NCI-H187 (cell line): Measurements from ENCODE around the gene ITGA11.

Source experiments
- DNase-seq, 2 experiments: peaks; one replicate each; lab custom pipeline; 2025; lab: John Stamatoyannopoulos, UW

ITGA11 gene

DNA sequence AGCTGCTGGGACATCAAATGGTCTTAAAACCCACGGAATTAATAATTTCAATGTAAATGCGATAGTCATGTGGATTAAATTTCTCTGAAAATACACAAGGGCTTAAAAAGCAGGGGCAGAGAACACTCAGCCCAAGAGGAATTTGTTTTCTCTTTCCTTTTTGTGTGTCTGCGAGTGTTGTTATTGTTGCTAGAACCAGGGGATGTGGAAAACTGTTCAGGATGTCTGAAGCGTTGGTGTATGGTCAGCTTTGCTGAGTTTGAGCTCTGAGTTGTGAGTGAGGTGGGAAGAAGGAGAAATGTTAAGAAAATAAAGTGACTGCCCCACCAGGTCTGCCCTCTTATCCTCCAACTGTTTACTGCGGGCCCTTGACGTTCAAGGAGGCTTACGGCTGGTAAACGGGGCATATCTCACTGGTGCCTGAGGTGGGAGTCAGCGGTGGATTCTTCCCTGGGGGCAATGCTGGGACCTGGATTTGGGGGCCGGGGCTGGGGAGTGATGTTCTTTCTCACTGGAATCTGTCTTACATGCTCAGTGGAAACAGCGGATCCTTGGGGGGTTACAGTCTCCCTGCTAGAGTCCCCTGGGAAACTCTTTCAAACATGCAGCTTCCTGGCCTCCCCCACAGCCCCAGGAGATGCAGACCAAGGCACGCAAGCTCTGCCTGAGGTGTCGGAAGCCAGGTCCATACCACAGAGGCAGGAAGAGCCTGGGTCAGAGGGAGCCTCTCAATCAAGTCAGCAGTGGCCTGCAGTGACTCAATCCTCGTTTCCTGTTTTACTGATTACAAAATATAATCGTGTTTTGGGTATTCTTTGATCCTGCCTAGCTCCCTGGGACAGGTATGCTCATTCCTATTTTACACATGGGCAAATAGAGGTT is 41.8 kb downstream of the ITGA11 start:
- DNase-seq, result no peak

DNA sequence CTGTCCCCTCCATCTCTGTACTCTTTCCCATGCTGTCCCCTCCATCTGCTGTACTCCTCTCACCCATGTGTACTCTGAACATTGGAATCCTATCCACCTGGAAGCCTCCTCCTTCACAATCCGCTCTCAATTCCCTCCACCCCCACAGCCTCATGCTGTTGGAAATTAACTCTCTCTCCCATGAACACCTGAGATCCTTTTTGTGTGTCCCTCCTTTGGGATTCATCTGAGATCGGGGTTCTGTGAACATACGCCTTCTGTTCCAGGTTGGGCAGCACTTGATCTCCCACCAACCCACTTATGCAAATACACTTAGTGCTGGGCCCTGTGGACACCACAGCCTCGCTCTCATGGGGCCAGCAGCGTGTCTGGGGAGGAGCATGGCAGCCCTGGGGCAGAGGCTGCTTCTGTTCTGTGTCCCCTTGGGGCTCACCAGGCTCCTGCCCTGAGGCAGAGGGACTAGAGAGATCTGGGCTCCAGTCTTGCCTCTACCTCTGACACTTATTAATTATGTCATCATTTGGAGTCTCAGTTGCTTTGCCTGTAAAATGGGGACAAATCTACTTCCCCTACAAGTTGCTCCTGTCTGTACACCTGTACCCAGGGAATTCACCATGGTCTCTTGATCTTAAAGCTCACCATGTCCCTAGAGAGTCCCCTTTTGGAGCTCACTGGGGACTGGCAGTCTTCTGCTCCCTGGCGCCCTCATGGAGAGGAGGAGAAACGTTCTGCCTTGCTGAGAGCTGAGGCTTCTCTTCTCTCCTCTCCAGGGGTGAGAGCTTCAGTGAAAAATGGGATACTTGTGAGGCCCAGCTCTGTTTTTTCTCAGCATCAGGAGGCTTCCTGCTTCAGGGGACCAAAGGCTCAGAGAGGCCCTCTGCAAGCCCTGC is 42.7 kb downstream of the ITGA11 start:
- DNase-seq, result no peak

DNA sequence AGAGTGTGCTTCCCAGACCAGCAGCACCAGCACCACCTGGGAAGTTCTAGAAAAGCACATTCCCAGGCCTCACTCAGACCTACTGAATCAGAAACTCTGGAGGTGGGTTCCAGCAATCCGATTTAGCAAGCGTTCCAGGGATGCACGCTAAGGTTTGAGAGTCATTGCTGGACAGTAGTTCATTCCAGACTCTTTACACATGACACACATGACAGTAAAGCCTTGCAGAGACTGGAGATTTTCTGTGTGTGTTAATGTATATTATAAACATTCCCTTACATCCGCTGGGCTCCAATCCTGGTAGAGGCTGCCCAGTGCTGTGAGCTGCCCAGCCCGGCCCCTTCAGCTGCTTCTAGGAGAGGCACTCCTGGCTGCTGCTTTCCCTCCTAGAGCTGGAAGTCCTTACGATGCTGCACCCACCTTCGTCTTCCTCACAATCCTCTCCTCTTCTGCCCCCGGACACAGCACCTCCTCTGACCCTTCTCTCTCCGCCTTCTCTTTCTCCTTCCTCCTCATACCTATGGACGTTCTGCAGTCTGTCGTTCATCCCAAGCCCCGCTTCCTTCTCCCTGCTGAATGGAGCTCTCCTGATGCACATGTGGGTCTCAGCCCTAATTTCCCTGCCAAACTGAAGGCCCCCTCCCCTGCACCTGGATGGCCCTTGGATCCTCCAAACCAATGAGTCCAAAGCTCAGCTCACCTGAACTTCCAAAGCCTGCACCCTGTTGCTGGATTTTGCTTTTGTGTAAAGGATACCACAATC is 44.4 kb downstream of the ITGA11 start:
- no peak for DNase-seq

DNA sequence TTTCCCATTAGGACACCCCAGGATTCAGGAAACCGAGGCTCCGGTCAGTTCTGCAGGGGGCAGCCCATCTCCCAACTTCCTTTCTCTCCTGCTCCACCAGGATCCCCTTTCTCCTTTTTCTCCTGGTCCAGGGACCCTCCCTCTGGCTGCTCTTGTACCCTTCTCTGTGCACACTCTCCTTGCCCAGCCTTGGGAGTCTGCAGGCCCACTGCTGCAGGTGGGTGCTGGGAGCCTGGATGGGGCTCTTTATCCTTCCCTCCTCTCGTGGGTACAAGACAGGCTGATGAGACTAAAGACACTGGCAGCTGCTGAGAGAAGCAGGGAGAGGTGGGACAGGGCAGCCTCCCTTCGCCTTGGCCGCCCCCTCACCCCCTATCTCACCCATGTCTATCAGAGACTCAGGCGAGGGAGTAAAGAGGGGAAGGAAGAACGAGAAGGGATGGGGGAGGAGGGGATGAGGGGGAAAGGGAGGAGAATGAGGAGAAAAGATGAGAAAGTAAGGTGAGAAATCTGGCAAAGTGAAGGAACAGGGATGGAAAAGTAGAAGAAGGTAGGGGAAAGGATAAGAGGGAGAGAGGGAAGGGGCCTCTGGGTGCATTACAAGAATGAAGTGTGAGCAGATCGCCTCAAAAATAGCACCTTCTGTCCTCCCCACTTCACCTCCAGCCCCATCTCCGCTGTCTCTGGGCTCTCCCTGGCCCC is 45.2 kb downstream of the ITGA11 start:
- DNase-seq, result no peak

DNA sequence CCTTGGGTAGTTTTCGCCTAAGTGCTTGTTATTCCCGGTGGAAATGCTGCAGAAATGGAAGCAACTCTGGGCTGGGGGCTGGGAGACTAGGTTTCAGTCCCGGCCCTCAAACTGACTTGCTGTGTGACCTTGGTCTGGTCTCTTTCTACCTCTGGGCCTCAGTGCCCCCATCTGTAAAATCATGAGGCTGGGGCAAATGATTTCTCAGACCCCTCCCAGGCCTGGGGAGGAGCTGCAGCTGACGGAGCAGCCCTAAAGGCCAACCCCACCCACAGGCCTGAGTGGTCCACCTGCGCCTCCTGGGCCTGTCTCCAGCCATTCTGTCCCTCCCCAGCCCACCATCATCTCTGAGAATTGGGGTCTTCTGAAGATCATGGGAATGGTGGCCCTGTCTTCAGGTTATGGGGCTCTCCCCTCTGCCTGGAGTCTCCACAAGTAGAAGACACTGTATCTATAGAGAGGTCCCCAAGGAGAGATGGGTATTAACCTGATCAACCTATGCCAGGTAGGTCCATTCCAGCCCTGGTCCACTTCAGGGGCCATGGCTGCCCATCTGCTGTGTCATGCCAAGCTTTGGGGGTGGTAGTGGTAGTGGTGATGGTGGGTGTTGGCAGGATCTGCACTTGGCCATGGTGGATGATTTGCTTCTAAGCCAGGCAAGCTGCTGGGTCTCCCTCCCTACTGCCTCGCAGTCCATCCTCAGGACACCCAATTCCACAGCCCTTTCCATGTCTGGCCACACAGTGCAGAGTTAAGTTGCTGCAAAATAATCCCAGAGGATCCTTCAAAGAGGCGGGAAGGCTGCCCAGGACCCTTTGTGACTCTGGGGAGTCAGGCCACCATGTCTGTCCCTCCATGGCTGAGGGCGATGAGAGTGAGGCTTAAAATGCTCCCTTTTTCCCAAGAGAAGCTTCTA is 46.0 kb downstream of the ITGA11 start:
- no peak for DNase-seq

DNA sequence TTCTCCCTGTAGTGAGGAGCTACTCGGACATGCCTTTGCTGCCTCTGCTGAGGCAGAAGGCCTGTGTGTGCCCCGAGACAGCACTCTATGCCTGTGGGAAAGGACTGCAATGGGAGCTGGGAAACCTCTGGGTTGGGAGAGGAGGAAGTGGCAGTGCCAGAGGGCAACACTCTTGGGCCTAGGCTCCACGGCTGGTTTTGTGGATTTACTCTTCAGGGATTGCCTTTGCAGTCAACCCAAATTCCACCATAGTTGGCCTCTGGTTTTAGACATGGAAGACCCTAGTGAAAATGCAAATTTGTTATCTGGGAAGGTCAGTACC is 46.8 kb downstream of the ITGA11 start:
- DNase-seq, result no peak

DNA sequence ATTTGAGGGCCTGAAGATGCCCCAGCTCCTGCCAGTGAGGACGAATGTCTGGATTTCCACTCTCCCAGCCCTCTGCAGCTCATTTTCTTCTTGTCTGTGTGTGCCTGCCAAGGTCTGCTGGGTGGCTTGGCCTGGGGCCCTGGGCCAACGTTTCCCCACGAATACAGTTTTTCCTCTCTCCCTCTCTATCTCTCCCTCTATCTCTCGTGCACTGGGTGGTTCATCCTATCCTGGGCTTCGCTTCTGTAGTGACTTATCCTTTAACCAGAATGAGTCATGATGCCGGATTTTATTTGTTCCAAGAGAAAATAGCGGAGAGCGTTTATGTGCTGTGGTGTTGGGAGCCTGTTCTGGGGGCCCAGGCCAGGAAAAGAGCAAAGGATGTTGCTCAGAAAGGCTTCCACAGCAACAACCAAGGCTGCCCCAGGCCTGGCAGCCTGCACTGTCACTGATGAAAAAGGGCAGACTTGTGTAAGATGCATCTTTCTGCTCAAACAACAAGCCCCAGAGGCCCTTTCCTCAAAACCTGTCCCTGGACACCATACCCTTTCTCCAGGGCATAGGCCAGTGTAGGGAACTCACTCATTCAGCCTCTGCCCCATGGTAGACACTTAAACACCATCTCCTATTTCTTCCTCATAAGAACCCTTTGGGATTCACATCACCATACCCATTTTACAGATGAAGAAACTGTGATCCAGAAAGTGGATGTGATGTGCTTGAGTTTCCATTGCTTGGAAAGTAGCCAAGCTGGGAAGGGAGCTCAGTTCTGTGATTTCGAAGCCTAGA is 47.3 kb downstream of the ITGA11 start:
- DNase-seq, result no peak

DNA sequence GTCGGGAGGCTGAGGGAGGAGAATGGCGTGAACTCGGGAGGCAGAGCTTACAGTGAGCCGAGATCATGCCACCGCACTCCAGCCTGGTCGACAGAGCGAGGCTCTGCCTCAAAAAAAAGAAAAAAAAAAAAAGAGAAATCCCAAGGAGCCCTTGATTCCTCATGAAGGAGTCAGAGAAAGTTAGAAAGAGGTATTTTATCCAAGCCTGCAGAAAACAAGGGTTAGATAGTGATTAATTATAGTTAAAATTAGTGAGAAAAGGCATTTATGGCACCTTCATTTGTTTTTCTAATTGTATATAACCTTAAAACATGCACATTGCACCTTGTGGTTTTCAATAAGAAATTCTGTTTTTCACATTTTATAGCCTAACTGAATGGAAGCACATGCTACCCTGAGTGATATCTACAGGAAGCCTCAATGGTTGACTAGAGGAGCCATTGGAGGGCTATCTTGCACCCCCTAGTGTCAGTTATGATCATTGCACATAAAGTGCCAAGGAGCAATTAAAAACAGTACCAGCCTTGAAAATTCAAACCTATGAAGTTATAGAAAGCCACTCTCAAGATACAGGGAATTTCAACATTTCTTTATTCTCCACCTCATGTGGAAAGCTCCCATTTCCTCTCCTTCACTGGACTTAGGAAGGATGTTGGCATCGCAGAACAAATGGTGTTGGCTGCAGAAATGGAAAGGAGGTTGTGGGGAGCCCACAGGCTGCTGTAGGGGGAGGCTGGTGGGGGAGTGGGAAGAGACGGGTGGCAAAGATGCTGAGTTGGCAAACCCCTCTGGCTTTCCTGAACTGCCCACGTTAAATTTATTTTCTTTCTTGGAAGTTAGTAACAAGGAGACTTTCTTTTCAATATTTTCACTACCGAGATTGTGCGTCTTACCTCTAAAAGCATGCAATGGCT is 48.5 kb downstream of the ITGA11 start:
- DNase-seq, result no peak

DNA sequence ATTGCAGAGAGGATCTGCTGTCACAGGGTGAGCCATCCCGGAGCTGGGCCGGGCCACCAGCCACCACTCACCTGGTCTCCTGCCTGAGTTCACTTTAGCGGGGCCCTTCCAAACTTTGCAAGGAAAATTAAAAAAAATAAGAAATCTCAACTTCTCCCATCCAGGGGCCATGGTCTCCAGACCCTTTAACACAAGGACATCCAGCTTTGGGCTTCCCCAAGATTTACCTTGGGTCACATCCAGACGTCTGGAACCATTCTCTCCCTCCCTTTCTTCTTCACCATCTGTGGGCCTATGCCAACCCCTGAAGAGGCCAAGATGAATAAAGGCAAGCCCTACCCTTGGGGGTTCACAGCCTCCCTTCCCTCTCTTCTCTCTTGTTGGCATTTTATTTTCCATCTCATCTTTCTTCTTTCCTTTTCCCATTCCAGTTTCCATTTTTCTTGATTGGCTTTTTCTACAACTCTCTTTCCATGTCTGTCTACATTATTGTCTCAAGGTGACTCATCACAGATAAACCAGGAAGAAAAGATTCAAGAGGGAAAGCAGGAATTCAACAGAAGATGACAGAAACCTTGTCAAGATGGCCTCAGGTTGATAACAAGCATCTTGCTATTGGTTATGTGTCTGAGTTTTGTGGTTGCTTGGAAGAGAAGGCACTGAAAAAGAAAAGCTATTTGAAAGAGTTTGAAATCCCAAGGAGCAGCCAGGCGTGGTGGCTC is 49.5 kb downstream of the ITGA11 start:
- DNase-seq, result no peak

DNA sequence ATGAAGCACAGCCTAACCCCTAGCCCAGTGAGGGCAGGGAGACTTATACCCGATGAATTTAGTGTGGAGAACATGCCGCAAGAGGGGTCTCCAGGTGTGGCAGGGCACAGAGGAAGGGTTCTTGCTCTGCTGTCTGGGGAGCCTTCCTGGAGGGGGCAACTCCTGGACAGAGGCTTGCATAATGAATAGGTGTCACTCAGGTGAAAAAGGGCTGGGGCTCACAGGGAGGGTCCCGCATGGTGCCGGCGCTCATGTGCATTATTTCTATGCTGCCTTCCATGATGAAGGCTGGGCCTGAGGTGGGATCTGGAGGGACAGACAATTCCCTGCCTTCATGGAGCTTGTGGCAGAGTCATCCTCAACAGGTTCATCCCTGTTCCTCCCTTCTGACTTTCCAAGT is 51.5 kb downstream of the ITGA11 start:
- no peak for DNase-seq

DNA sequence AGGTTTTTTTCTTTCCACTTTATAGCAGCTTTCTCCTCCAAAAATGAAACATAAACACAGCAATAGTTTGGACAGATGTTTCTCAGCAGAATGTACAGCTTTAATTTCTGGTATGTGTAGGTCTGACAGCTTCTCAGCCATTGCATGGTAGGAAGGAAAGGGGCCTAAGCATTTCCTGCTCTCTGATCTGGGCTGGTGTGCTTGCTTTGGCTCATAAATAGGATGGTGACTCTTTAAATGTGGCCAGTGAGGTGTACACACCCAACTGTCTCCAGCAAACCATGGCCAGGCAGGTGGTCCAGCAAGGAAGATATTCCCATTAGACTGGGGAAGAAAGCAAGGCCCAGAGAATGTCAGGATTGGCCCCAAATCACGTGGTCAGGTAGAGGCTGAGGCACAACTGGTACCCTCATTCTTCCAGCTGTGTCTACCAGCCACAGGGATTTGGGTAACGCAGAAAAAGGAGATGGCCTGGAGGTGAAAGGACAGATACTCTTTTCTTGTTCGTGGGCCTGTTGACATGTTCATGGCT is 52.1 kb downstream of the ITGA11 start:
- DNase-seq, result no peak

DNA sequence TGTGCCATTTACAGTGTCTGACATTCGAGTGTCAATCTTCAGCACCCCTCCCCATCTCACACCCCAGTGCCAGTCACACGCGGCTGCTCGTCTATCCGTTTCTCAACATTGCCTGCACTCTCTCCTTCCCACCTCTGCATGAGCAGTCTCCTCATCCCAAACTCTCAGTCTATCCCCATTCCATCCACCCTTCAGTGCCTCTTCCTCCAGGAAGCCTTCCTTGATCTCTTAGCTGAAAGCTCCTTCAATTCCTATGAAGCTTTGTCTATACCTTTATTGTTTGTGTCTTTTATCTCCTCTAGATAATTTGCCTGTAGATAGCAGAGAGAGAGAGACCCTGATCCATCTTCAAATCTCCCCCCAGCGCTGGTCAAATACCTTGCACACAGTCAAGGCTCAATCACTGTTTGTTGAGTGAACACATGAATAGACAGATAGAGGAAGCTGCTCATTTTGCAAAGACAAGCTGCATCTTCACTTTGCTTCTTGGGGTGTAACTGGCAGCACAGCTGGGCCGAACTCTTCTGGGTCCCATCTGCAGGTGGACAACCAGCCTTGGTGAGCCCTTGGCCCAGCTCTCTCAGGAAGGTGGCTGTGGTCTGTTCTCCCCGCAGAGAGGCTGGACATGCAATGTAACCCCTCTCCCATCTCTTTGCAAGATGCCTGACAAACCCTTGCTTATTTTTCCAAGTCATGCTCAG is 52.8 kb downstream of the ITGA11 start:
- DNase-seq, result no peak

DNA sequence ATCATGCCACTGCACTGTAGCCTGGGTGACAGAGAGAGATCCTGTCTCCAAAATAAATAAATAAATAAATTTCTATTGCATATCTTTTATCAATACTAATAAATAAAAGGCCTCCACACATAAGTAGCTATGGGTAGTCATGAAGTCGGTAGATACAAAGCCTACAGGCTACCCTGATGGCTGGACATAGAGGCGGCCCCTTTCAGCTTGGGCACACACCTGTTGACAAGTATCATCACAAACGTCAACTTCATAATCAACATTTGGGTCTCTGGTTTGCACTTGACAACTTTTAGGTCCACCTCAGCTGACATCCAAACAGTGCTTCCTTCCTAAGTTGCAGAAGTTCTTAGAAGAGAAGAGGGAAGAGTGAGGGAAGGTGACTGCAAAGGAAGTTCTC is 53.4 kb downstream of the ITGA11 start:
- no peak for DNase-seq

DNA sequence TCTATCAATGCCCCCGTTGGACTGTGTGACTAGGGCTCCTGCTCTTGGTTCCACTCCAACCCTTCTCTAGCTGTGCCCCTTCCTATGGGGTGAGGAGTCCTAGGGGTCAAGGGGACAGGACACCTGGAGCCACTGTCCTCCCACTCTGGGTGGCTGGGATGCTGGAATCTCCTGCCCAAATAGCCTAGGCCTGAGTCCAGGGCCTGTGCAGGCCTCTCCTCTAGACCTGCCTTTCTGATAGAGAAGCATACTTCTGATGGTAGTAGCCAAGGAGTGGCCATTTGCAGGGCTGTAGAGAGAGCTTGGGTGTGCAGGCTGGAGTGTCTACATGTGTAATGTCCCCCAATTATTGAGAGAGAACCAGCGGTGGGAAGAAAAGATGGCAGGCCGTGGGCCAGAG is 54.2 kb downstream of the ITGA11 start:
- DNase-seq, result no peak

DNA sequence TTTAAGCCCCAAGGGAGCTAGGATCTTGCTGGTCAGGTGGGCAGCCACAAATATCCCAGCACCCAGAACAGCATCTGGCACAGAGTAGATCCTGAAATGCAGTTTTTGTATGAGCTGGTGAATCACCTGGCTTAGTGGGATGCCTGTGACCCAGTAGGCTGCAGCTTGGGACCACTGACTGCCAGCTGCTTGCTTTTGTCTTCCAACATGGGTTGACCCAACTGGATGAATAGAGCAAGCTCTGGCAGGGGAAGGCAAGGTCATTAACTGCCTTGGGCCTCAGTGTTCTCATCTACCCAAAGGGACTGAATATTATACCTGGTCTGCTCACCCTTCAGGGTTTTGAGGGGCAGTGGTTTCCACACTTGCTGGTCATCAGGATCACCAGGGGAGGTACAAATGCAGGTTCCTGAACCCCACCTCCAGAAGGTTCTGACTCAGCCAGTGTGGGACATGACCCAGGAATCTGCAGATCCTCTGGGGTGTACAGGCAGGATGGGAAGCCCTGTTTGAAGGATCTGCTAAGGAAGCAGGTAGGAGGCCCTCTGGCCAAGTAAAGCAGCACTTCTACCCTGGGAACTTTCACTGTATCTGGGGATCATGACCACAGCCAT is 55.4 kb downstream of the ITGA11 start:
- no peak for DNase-seq

DNA sequence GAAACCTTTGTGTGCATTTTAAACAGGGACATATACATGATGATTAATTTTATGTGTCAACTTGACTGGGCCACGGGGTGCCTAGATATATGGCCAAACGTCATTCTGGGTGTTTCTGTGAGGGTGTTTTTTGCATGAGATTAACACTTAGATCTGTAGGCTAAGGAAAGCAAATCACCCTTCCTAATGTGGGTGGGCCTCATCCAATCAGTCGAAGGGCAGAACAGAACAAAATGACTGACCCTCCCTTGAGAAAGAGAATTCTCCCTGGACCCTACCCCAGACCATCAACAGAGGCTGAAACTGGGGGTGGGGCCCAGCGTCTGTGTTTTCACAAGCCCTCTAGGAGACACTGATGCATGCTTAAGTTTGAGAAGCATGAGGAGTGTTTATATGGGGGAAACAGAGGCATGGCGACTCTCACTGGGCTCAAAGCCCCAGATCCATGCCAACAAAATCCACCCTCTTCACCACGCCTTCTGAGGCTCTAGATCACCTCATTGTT is 56.2 kb downstream of the ITGA11 start:
- DNase-seq, result no peak

DNA sequence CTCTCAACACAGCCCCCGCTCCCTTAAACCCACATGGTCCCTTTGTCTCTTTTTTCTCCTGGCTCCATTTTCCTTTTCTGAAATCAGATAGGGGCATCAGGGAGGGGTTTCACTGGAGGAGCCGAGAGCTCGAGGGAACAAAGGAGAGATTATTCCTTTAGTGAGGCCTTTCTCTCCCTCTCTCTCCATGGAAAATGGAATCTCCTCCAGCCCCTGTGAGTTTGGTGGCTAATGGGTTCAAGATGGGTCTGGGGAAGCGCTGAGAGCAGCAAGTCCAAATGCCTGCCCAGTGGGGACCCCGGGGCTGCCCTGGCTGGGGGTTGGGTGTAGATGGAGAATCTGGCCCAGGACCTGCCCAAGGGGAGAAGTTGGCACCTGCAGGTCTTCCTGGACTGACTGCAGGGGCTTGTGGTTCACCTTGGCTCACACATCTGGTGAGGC is 56.8 kb downstream of the ITGA11 start:
- DNase-seq, result no peak
